Pancreas (tissue), 10 donors: ENCODE results near the gene POU3F2. TPM values are rescaled to one million over a fixed set of nuclear protein-coding genes. Genes with fewer than 3 reads are reported as not detected.
A peak's percentile ranks its signal among the peaks of the same experiment; 100 is the strongest.

Source experiments
- ATAC-seq, 4 donors: fragments of 200-7000 bp; cut with Tn5 transposase; one replicate each; pipeline versions ENCODE4 v1.8.0 to v1.9.1; 2020; ENCODE audit warnings: mild to moderate bottlenecking in 4 of 4, moderate library complexity in 4 of 4
- DNase-seq, 6 donors: peaks; one replicate each; pipeline ENCODE4 v3.0.0-alpha.2; 2020
- FAIRE-seq: peaks from 2 replicates; lab custom pipeline; 2012; peaks lifted over from hg19 to GRCh38; lab: Jason Lieb, UNC
- H3K27ac ChIP-seq, 4 donors: fragments of 200-600 bp; sonication (generic); 1 replicate in 3 of 4; 2 replicates in 1 of 4; pipeline versions ENCODE4 v1.5.0 to v1.8.0; 2020
- H3K27me3 ChIP-seq, 4 donors: fragments of 200-600 bp; one replicate each; pipeline ENCODE4 v1.8.0; 2021
- H3K36me3 ChIP-seq, 3 donors: fragments of 200-600 bp; sonication (generic) in 1 of 3; one replicate each; pipeline versions ENCODE4 v1.5.0 to v1.8.0; 2020 to 2021
- H3K4me1 ChIP-seq, 3 donors: fragments of 200-600 bp; one replicate each; pipeline ENCODE4 v1.8.0; 2021
- H3K4me3 ChIP-seq, 4 donors: fragments of 200-600 bp; sonication (generic) in 2 of 4; one replicate each; pipeline versions ENCODE4 v1.5.0 to v1.8.0; 2020 to 2021
- H3K9me3 ChIP-seq, 4 donors: fragments of 200-600 bp; one replicate each; pipeline ENCODE4 v1.8.0; 2021
- WGBS, 2 donors: extraction: QIAGEN DNeasy Blood & Tissue Kit; methylation state at CpG; one replicate each; pipeline ENCODE4 v1.1.7; 2013; 5-methylcytosine and 5-hydroxymethylcytosine counted together
- intact Hi-C, 3 donors: fragments of 100-400 bp; cut with DNase I; formaldehyde crosslinking; loops; one replicate each; pipeline versions ENCODE4 v1.11.1 to v1.14.2; 2022
- polyA plus RNA-seq, 2 donors: library from polyadenylated mRNA; stranded (reverse); fragments of 200-250 nt; gene quantifications; one replicate each; pipeline ENCODE4 v1.2.3, GENCODE V29; 2013
- total RNA-seq, 6 donors: library from RNA; stranded (reverse); fragmentation: NEBNext Ultra II Directional in 4 of 6; extraction: Animal tissue kit (Norgen Biotek cat#: 25700) in 4 of 6; gene quantifications; one replicate each; pipeline versions ENCODE4 v1.2.1 to v1.2.4, GENCODE V29; 2021 to 2023
- TF ChIP-seq, protein P1 (sequence below), 4 donors: fragments of 200-600 bp; sonication (generic) in 3 of 4; IDR thresholded peaks; one replicate each; pipeline versions ENCODE4 v1.5.0 to v1.8.0; 2021; ENCODE audit warnings: antibody characterized with exemption in 4 of 4
- donor health status: healthy with polysubstance abuse.
- donor health status: DM: no; HTN: no; CAD: no; lungs with moderate emphysema.
- donor health status: DM: no; HTN: no; CAD: no.
- donor health status: control.
- donor health status: control.
- donor health status: Bipolar disorder and iron deficiency.
- donor health status: DM: yes; HTN: yes; CAD: no.
- donor health status: DM: no; HTN: no; CAD: no.
- donor health status: DM: no; HTN: no; CAD: no.
- donor health status: DM: yes; HTN: yes; CAD: no.

The POU3F2 gene
- total and polyA plus RNA-seq, 8 donors, result not detected

DNA sequence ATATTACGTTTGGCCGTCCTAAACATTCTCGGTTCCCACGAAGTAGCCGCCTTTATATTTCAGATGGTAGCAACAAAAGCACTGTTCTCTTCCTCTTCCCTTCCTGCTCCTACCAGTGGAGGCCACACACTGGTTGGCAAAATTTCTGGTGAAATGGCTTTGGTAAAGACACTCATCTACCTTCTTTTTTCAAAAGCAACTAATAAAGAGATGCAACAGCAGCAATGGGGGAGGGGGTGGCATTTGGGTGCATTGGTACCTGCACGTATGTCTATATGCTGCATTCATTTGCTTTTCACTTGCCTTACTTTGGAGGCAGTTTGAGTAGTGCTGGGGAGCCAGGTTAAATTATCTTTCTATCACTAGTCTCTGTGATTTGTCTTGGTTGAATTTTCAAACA is 6.0 kb downstream of the POU3F2 start:
- Histone ChIP-seq H3K27me3 (peaks cover 9 to 88% (median 34%) of the 10 kb centered on the region in 4 donors), H3K4me3 (no peak overlapping the region), H3K27ac (no peak overlapping the region), H3K9me3 (no peaks in the 10 kb centered on the region), H3K36me3 (no peaks in the 10 kb centered on the region), H3K4me1 (peaks cover 7 to 9% (median 9%) of the 10 kb centered on the region in 3 donors)
- intact Hi-C loops, result loop anchor here in 2 of 3 donors (10.0 kb wide), 2 partner anchors 1336 to 1346 kb away; no protein-coding TSS in a partner anchor
- 60 to 69% methylated on average over 6 of the region's 6 CpGs for WGBS, 2 donors
- ATAC-seq (no peak), FAIRE-seq (no peak), DNase-seq (no peak)
- TF ChIP-seq, protein P1, sequence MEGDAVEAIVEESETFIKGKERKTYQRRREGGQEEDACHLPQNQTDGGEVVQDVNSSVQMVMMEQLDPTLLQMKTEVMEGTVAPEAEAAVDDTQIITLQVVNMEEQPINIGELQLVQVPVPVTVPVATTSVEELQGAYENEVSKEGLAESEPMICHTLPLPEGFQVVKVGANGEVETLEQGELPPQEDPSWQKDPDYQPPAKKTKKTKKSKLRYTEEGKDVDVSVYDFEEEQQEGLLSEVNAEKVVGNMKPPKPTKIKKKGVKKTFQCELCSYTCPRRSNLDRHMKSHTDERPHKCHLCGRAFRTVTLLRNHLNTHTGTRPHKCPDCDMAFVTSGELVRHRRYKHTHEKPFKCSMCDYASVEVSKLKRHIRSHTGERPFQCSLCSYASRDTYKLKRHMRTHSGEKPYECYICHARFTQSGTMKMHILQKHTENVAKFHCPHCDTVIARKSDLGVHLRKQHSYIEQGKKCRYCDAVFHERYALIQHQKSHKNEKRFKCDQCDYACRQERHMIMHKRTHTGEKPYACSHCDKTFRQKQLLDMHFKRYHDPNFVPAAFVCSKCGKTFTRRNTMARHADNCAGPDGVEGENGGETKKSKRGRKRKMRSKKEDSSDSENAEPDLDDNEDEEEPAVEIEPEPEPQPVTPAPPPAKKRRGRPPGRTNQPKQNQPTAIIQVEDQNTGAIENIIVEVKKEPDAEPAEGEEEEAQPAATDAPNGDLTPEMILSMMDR (IDR thresholded peaks at IDR 0.05), result no peak

DNA sequence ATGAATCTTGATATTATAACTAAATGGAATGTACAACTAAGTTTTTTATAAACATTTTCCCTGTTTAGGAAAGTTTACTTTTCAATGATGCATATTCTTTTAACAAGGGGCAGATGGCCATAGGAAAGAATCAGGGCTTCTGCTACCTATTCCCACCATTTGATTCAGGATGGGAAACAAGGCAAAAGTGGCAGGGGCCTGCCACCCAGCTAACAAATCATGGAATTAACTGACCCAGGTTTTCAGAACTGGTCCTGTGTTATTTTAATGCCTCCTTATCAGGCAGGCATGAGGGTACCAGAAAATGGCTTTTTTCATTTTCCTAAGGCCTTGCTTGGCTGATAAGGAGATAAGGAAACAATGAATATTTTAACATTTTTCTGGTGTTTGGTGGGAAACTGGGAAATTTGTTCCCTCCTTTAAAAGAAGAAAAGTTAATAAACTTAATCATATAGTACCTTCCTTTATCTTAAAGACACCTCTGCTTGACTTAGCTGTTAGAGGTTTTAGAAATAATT is 6.7 kb downstream of the POU3F2 start:
- TF ChIP-seq, protein P1 (IDR thresholded peaks at IDR 0.05), result no peak
- no peak for DNase-seq
- no peaks in the 10 kb centered on the region for H3K36me3 ChIP-seq
- H3K4me3 ChIP-seq, result no peak overlapping the region
- peaks cover 12 to 85% (median 29%) of the 10 kb centered on the region in 4 donors for H3K27me3 ChIP-seq
- peaks cover under 1 to 9% (median 8%) of the 10 kb centered on the region in 3 donors for H3K4me1 ChIP-seq
- intact Hi-C loops, result loop anchor here in 2 of 3 donors (10.0 kb wide), 2 partner anchors 1336 to 1346 kb away; no protein-coding TSS in a partner anchor
- no peak overlapping the region for H3K27ac ChIP-seq
- FAIRE-seq, result no peak
- no peak for ATAC-seq
- H3K9me3 ChIP-seq, result no peaks in the 10 kb centered on the region

DNA sequence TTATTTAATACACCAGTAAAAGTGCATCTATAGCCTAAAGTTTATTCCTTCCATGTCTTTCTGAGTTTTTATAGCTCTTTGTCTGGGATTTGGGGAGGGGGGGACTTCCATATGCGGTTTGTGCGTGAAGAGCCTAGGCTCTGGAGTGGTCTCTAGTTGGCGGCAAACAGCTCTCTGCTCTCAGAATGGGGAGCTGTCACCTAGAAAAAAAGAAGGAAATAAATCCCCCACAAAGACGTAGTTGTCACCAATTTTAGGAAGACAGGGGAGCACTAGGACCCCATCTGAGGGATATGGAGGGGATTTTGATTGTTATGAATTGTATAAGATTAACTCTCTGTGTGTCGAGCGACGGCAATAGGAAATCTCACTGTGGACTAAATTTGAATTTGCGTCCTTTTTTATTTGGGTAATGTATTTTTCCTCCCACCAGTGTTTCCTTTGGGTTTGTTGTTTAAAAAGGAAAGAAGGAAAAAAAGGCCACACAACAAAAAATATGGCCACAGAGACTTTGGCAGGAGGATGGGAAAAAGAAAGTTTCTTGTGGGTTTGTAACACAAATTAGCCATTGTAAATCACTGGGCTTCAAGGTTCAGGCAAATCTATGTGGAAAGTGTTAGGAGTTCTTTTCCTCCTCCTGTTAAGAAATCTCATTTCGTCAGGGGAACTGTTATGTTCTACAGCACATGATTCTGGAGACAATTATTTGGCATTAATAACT is 7.4 kb downstream of the POU3F2 start:
- no peak for DNase-seq
- peaks cover 0 to 9% (median 8%) of the 10 kb centered on the region in 3 donors for H3K4me1 ChIP-seq
- TF ChIP-seq, protein P1 (IDR thresholded peaks at IDR 0.05), result no peak
- H3K9me3 ChIP-seq, result no peaks in the 10 kb centered on the region
- peaks cover 15 to 83% (median 24%) of the 10 kb centered on the region in 4 donors for H3K27me3 ChIP-seq
- WGBS, 2 donors, result 45 to 49% methylated on average over 9 of the region's 9 CpGs
- no peak overlapping the region for H3K4me3 ChIP-seq
- no peak overlapping the region for H3K27ac ChIP-seq
- FAIRE-seq, result no peak
- no peak for ATAC-seq
- intact Hi-C loops, result loop anchor here in 2 of 3 donors (10.0 kb wide), 2 partner anchors 1337 to 1347 kb away; no protein-coding TSS in a partner anchor
- no peaks in the 10 kb centered on the region for H3K36me3 ChIP-seq

DNA sequence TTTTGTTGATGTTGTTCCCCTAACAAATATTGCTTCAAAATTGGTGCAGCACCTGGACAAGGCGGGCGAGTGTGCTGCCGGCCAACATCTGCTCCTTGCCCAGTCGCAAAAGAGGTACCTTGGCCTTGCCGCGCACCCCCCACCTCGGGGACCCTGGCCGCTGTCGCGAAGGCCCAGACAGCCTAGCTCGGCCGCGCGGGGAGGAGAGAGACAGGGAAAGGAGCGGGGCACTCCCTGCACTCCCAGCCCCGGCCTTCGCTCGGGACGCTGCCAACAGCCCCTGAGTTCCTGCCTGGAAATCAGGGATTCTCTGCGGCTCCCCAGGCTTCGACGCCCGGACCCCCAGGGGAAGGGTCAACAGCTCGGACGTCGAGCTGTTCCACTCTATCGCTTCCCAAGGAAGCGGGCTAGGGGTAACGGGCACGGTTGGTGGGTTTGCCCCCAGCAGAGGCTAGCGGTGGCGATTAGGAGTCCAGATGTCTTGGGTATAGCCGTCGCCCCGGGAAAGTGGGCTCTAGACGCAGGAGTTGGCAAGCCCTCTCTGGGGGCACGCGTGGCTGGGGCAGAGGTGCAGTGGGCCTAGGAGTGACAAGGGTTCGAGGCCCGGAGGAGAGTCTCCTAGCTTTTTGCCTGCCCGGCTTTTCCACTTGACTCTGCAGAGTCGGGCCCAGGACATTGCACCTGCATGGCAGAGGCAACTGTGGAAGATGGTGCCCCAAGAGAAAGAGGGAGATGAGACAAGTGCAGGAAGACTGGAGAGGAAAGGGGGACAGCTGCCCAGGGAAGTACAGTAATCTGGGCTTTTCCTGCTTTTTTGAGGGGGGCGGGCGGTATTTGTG is 8.2 kb downstream of the POU3F2 start:
- FAIRE-seq (no peak), ATAC-seq (no peak), DNase-seq (peak in 3 of 6 donors; percentile 25 to 70 (median 62))
- peaks cover 0 to 9% (median 8%) of the 10 kb centered on the region in 3 donors for H3K4me1 ChIP-seq
- TF ChIP-seq, protein P1 (IDR thresholded peaks at IDR 0.05), result no peak
- intact Hi-C loops, result loop anchor here in 2 of 3 donors (10.0 kb wide), 2 partner anchors 1338 to 1348 kb away; no protein-coding TSS in a partner anchor
- H3K9me3 ChIP-seq, result no peaks in the 10 kb centered on the region
- no peak overlapping the region for H3K27ac ChIP-seq
- WGBS, 2 donors, result 14 to 15% methylated on average over 36 to 44 of the region's 44 CpGs
- H3K36me3 ChIP-seq, result no peaks in the 10 kb centered on the region
- peaks cover 8 to 83% (median 22%) of the 10 kb centered on the region in 4 donors for H3K27me3 ChIP-seq
- H3K4me3 ChIP-seq, result no peak overlapping the region
